Cardiac muscle cell (in vitro differentiated cells and primary cell): ENCODE measurements around the gene KDM4D. TPM values are rescaled to one million over a fixed set of nuclear protein-coding genes. Genes with fewer than 3 reads are reported as not detected.

Source experiments
- DNase-seq, 2 donors: peaks; one replicate each; pipeline versions ENCODE4 v3.0.0 to v3.0.0-alpha.2; 2010 to 2017; ENCODE audit warnings: low read depth in 1 of 2, low spot score in 1 of 2
- H3K27ac ChIP-seq: fragments of 200-600 bp; sonication (generic); 2 replicates; pipeline ENCODE4 v1.5.1; 2016
- H3K27me3 ChIP-seq: fragments of 200-600 bp; sonication (generic); 2 replicates; pipeline ENCODE4 v1.6.0; 2016; ENCODE audit warnings: control low read depth
- H3K36me3 ChIP-seq: fragments of 200-600 bp; sonication (generic); 2 replicates; pipeline ENCODE4 v1.5.1; 2016; ENCODE audit warnings: control low read depth
- H3K4me1 ChIP-seq: fragments of 200-600 bp; sonication (generic); 2 replicates; pipeline ENCODE4 v1.8.1; 2017; ENCODE audit warnings: low read depth, mild to moderate bottlenecking, mixed run types
- H3K4me3 ChIP-seq: fragments of 200-600 bp; sonication (generic); 2 replicates; pipeline ENCODE4 v1.5.1; 2016; ENCODE audit warnings: mild to moderate bottlenecking
- H3K9me3 ChIP-seq: fragments of 200-600 bp; sonication (generic); 2 replicates; pipeline ENCODE4 v1.5.1; 2017; ENCODE audit warnings: low read depth, mild to moderate bottlenecking, control low read depth
- polyA plus RNA-seq: library from polyadenylated mRNA; unstranded; fragments of >200 nt; fragmentation: Nextera tagmentation; extraction: Ambion mirVana; gene quantifications from 2 replicates; pipeline ENCODE4 v1.2.1, GENCODE V29; 2016
- total RNA-seq: library from RNA; depleted of rRNA; stranded (reverse); fragments of >200 nt; gene quantifications from 2 replicates; pipeline ENCODE4 v1.2.3, GENCODE V29; 2016
- TF ChIP-seq, protein P1 (sequence below): IDR thresholded peaks from 2 replicates; pipeline ENCODE4 v1.5.1; 2012; ENCODE audit warnings: low read depth, mild to moderate bottlenecking, low read length

The KDM4D gene
- total and polyA plus RNA-seq, 2 experiments from 2014 or later = 3.3 to 3.7 TPM

DNA sequence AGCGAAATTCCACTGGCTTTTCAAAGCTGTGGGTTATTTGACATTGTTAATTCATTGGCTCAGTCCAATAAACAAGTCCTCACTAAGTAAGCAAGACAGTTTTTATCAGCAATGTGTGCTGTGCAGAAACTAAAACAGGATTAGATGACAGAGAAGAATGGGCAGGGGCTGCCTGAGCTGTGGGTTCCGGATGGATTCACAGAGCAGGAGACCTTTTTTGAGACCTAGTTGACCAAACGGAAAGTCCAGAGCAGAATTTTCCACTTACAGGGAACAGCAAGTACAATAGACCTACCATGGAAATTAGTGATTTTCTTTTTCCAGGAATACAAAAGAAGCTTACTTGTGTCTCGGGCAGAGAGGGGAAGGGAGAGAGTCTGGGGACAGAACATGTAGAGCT lies 70.5 kb downstream of the KDM4D start:
- H3K27ac ChIP-seq = no peak overlapping the region
- DNase-seq = no peak
- H3K27me3 ChIP-seq = peaks cover 20% of the 10 kb centered on the region
- H3K4me3 ChIP-seq = no peak overlapping the region
- H3K36me3 ChIP-seq = no peaks in the 10 kb centered on the region
- no peaks in the 10 kb centered on the region for H3K9me3 ChIP-seq
- H3K4me1 ChIP-seq = no peaks in the 10 kb centered on the region
- TF ChIP-seq, protein P1, sequence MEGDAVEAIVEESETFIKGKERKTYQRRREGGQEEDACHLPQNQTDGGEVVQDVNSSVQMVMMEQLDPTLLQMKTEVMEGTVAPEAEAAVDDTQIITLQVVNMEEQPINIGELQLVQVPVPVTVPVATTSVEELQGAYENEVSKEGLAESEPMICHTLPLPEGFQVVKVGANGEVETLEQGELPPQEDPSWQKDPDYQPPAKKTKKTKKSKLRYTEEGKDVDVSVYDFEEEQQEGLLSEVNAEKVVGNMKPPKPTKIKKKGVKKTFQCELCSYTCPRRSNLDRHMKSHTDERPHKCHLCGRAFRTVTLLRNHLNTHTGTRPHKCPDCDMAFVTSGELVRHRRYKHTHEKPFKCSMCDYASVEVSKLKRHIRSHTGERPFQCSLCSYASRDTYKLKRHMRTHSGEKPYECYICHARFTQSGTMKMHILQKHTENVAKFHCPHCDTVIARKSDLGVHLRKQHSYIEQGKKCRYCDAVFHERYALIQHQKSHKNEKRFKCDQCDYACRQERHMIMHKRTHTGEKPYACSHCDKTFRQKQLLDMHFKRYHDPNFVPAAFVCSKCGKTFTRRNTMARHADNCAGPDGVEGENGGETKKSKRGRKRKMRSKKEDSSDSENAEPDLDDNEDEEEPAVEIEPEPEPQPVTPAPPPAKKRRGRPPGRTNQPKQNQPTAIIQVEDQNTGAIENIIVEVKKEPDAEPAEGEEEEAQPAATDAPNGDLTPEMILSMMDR = no peak

DNA sequence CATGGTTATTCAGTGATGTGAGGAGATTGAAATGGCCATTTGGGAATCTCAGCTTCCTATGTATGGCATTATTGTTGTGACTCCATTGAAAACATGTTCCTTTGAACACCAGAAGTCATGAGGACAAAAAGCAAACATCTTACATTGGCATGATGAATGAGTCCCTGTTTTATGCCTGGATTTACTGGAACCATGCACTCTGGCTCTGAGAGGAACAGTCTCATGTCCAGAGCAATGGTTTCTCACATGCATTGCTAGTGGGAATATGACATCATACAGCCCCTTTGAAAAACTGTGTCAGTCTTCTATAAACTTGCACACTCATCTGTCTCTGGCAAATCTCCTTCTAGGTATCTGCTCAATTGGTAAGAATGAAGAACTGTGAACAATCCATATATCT lies 72.3 kb downstream of the KDM4D start:
- no peak overlapping the region for H3K4me3 ChIP-seq
- H3K36me3 ChIP-seq = no peaks in the 10 kb centered on the region
- TF ChIP-seq, protein P1 = no peak
- no peak overlapping the region for H3K27ac ChIP-seq
- no peaks in the 10 kb centered on the region for H3K4me1 ChIP-seq
- no peaks in the 10 kb centered on the region for H3K9me3 ChIP-seq
- H3K27me3 ChIP-seq = peaks cover 20% of the 10 kb centered on the region
- no peak for DNase-seq

Other genes starting within 250 kb of the KDM4D start
- gene AMOTL1, start 205.4 kb upstream of the KDM4D start, total RNA-seq = 3.5 and 5.1 TPM in 2 replicates
- 1.2 and 3.2 TPM in 2 replicates for gene AMOTL1, start 205.4 kb upstream of the KDM4D start, polyA plus RNA-seq
- 55.9 and 60.4 TPM in 2 replicates for gene CWC15, start 153 bp upstream of the KDM4D start, total RNA-seq
- 77.8 and 99.2 TPM in 2 replicates for gene CWC15, start 153 bp upstream of the KDM4D start, polyA plus RNA-seq
- gene KDM4E, start 51.5 kb downstream of the KDM4D start, total RNA-seq = not detected in 2 replicates
- not detected in 2 replicates for gene KDM4E, start 51.5 kb downstream of the KDM4D start, polyA plus RNA-seq
- not detected in 2 replicates for gene KDM4F, start 75.7 kb downstream of the KDM4D start, total RNA-seq
- not detected in 2 replicates for gene KDM4F, start 75.7 kb downstream of the KDM4D start, polyA plus RNA-seq
- gene SRSF8, start 93.2 kb downstream of the KDM4D start, total RNA-seq = 19.0 and 19.3 TPM in 2 replicates
- gene SRSF8, start 93.2 kb downstream of the KDM4D start, polyA plus RNA-seq = 40.1 and 43.0 TPM in 2 replicates
- gene ENDOD1, start 116.1 kb downstream of the KDM4D start, total RNA-seq = 2.0 and 3.3 TPM in 2 replicates
- 2.0 and 2.8 TPM in 2 replicates for gene ENDOD1, start 116.1 kb downstream of the KDM4D start, polyA plus RNA-seq